ELF-1 (cell line): Measurements from ENCODE around the gene CBX7.
A peak's percentile ranks its signal among the peaks of the same experiment; 100 is the strongest.

Source experiments
- DNase-seq: peaks from one replicate; pipeline ENCODE4 v3.0.0-alpha.2; 2016; ENCODE audit warnings: low read depth, low spot score

Gene CBX7

GRCh38 chr22:39148026-39148726 is 4.3 kb downstream of the CBX7 start:
- DNase-seq: no peak

DNA sequence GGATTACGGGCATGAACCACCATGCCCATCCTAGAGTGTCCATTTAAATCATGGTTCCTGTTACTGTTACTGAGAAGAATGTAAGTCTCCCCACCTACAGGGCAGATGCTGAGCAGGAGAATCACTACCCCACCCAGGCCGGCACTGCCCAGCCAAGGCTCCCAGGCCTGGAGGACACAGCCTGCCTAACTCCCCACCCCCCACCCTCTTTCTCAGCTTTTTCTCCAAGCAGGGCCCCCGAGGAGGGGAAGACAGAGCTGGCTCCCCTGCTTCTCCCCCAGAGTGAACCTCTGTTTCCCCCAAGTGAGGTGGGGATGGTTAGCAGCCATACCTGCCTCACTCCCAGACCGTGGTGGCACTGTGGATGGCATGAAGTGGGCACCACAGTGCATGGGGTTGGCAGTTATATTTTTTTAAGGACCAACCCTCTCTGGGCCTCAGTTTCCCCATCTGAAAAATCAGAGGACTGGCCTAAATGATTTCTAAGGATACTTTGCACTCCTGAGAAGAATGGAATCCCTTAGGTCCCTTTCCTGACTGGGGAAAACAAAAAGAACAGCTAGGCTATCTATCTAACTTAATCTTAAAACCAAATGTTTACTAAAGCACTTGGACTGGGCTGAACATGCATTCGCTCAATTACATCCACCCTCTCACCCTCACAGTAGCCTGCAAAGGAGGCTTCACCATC is 5.0 kb downstream of the CBX7 start:
- no peak for DNase-seq

GRCh38 chr22:39146256-39147101 is 6.0 kb downstream of the CBX7 start:
- no peak for DNase-seq

DNA sequence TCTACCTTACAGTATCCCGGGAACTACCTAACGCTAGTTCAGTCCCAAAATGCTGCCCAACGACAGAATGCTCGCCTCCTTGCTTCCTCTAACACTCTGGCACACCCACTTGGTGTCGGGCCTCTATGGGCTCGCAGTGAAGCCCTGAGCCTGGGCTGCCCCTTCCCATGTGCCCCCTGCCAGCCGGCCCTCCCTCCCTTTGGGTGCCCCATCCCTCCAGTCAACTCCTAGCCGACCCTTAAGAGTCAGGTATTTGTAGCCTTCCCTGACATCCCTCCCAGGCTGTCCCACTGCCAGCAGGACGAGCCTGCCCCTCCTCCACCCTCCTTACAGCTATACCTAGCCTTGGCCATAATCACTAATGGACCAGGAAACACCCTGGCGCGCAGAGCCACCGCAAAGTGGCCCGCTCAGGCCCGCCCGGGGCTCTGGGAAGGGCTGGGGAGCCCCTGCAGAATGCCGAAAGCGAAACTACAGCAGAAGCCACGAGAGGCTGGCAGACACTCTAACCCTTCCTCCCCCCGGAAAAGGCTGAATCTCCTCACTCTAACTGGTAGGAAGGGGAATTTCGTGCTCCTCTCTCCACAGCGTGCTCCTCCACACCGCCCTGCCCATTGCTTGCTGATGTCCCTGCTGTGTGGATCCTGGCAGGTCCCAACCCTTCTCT is 8.2 kb downstream of the CBX7 start:
- peak; percentile 45 for DNase-seq

DNA sequence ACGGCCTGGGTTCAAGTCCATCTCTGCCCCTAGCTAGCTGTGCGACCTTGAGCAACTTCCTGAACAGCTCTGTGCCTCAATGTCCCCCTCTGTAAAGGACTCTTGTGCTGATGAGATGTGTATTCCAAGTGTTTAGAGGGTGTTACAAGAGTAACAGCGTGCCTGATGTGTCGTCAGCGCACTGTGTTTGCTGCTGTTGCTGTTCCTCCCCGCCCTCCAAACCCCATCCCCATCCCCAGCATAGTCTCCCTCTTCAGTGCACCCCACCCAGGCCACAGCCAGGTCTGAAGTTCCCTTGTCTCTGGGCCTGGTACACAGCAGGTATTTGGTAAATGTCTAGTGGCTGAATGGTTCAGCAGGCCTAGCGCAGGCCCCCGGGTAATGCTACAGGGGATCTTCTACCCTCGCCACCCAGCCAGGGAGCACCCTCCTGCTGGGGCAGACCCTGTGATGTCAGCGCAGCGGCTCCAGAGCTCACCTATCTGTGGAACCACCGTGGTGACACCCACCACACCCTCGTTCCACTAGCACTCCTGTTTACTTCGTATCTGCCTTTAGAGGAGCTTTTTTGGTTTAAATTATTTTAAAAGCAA is 10.3 kb downstream of the CBX7 start:
- no peak for DNase-seq

DNA sequence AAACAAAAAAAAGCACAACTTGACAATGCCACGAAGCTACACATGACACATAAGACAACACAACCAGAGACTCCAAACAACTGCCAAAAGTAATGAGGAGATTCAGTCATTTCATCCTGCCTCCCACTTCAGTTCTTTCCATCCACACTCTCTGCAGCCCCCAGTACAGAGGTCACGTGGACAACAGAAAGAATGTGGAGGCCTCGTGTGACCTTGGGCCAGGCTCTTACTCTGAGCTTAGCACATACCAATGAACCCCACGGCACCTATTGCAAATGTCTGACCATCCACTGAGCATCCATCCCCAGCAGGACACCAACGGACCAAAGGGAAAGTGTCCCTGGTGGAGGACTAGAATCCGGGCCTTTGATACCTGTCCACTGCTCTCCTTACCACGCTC is 12.5 kb downstream of the CBX7 start:
- no peak for DNase-seq

GRCh38 chr22:39138357-39138997 is 14.0 kb downstream of the CBX7 start:
- no peak for DNase-seq

DNA sequence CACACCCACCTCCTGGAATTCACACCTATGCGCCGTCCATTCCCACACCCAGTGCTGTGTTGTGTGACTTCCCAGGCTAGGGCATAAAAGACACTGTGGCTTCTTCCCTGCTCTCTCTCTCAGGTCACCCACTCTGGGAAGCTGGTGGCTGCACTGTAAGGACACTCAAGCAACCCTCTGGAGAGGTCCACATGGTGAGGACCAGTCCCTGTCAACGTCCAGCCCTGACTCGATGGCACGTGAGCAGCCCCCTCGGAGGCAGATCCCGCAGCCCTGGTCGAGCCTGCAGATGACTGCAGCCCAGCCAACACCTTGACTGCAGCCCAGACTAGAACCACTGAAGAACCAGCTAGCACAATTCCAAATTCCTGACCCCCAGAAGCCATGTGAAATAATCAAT is 16.2 kb downstream of the CBX7 start:
- no peak for DNase-seq

DNA sequence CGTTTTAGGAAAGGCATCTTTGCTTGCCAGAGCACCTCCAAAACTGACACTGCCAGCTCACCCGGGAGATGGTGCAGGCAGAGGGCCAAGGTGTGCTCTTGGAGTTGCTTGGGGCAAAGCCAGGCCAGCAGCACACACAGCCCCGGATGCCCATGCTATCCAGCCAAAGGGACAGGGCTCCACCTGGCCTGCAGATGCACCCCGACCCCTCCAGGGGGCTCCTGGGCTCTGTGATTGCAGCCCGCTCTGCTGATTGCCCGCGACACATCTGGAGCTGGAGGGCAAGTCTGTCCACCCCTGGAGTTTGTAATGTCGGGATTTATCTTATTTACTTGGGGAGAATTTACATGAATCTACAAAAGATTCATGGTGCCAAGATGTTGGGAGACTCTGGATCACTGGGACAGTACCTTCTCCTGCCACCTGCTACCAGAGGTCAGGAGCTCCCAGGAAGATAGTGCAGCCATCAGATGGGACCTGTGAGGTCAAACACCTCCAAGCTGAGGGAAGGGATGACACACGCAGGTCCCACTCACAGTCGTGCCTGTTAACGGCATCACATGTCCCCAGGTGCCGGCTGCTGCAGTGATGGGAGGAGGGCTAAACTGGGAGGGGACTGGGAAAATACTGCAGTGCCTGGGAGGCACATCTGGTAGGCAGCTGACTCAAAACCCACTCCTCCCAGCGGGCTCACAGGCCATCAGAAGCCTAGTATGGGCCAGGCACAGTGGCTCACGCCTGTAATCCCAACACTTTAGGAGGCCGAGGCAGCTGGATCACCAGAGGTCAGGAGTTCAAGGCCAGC is 17.2 kb downstream of the CBX7 start:
- DNase-seq: peak; percentile 86

DNA sequence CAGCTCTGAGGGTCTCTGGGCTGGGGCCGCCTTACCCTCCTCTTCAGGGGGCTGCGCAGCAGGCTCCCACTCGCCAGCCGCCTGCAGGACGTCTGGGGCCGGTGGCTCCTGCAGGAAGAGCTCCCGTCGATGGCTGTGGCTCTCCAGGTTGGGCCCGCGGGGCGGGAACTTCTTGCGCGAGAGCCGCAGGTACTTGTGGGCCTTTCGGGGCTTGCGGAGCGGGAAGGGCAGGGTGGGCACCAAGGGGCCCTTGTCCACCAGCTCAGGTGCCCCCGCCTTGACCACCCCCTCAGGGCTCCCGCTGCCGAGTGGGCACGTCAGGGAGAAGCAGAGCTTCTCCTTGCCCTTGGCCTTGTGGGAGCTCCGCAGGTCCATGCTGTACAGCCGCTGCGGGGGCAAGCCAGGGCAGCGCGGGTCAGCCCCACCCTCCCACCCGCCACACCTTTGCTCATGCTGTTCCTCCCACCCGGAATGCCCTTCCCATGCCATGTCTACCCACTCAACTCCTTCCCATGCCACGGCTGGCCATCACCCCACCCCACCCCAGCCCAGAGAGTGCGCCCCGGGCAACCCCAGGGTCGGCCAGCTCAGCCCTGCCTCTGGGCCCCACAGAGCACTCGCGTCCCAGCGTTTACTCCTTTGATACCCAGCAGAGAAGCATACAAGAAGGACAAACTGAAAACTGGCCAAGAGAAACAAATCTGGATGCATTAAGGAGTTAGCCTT is 18.0 kb downstream of the CBX7 start:
- no peak for DNase-seq

- DNase-seq: no peak
Observed at GRCh38 chr22:39133871-39134270, 18.6 kb downstream of the CBX7 start.

DNA sequence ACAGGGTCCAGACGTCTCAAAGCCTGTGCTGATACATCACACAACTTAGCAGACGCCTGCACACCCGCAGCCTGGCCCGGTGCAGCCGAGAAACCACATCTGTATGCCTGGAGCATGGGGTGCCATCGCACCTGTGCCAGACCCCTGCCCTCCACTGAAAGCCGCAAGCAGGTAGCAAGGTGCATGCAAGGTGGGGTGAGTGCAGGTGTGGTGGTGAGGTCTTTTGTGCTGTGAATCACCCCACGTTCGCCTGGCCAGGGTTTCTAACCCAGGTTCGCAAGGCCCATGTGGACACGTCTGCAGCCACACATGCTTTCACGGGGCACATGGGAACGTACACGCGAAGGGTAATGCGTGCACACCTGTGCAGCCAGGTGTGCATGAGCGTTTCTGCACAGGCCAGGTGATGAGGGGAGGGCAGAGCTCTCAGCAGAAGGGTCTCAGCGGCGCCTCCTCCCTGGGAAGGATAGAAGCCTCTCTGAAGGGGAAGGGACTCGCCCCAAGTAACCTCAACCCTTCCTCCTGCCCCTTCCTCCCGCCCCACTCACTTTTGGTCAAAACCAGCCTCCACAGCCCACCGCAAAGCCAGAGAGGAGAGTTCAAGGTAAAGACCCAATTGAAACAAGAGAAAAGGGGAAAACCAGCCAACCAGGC is 19.5 kb downstream of the CBX7 start:
- DNase-seq: no peak

- DNase-seq: no peak
Observed at GRCh38 chr22:39132281-39132680, 20.2 kb downstream of the CBX7 start.

DNA sequence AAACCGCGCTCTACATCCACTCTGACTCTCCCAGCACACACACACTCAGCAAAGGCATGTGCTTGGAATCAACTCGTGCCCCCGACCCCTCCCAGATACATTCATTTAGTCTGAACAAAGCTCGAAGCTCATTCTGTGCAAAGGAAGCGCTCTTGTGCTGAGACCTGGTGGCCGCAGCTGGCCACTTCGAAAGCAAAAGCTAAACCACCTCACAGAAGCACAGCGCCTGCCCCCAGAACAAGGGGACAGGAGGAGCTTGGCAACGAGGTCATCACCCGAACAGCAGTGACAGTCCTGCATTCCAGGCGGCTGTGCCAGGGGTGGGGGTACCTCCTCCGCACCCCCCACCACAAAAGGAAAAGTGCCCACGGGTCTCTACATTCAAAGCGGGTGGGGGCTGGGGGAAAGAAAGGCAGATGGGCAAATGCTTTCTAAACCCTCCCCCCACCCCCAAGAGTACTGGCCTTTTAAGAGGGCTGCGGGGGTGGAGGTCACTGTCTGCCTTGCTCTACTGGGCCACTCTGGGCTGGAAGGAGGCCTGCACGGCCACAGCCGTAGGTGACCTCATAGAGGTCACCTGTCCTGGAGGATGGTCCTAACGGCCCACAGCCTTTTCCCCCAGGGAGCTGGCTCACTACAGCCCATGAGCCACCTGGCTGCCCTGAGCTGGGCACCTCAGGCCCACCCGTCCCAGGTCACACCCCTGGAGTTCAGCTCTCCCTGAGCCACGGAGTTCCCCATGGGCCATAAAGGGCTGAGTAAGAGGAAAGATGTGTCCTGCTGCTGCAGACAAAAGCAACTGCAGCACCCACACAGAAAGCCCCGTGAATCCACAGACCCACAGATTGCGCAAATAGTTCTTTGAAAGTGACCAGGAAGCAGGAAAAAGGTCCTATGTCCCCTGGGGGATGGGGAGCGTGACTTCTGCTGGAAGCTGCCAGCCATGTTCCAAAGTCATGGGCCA is 21.3 kb downstream of the CBX7 start:
- DNase-seq: peak; percentile 53

- DNase-seq: no peak
Observed at GRCh38 chr22:39130152-39130704, 22.3 kb downstream of the CBX7 start.

GRCh38 chr22:39129746-39130145 is 22.7 kb downstream of the CBX7 start:
- DNase-seq: no peak

DNA sequence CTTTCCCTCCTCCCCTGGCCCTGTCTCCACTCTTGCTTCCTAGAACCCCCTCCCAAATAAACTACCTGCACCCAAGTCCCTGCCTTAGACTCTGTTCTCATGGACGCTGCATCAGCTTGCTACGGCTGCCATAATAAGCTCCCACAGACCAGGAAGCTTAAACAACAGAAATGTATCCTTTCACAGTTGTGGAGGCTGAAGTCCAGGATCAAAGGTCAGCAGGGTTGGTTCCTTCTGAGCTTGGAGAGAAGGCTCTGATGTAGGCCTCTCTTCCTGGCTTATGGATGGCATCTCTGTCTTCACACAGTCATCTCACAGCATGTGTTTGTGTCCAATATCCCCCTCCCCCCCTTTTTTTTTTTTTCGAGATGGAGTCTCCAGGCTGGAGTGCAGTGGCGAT is 23.4 kb downstream of the CBX7 start:
- DNase-seq: no peak

DNA sequence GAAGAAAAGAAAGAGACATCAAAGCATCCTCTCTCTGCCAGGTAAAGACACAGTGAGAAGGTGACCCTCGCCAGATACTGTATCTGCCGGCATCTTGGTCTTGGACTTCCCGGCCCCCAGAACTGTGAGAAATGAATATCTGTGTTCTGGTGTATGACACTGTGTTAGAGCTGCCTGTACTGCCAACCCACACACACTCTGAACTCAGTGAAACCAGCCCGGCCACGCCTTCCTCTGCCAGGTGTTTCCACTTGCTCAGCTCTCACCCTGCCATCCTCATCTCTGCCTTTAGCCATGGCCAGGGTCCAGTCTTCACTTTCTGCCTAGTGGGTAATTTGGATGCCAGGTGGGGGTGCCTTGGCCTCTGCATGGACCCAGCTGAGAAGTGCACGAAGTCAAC is 24.0 kb downstream of the CBX7 start:
- no peak for DNase-seq
